Bronchial epithelial cell (primary cell): ENCODE results near the gene DBT. TPM values are rescaled to one million over a fixed set of nuclear protein-coding genes. Genes with fewer than 3 reads are reported as not detected.
"Not testable (repeated sequence)": the region's sequence is repeated elsewhere in the genome, so short reads cannot be mapped to it uniquely, and the experiment has no call there.

Experiments
- DNase-seq: peaks from one replicate; pipeline ENCODE4 v3.0.0-alpha.2; 2010; ENCODE audit warnings: low read depth
- FAIRE-seq: peaks from 2 replicates; lab custom pipeline; 2011; peaks lifted over from hg19 to GRCh38; lab: Jason Lieb, UNC
- H3K27me3 ChIP-seq: 2 replicates; pipeline ENCODE4 v1.5.1; 2011; ENCODE audit warnings: low read length; ENCODE audit not compliant: control insufficient read depth, insufficient read depth
- H3K36me3 ChIP-seq: 2 replicates; pipeline ENCODE4 v1.5.1; 2011; ENCODE audit warnings: low read length; ENCODE audit not compliant: control insufficient read depth, insufficient read depth
- H3K4me3 ChIP-seq: 2 replicates; pipeline ENCODE4 v1.5.1; 2011; ENCODE audit warnings: mild to moderate bottlenecking, low read depth, low read length, control low read depth
- total RNA-seq: library from RNA; depleted of rRNA; stranded (reverse); fragments of >200 nt; gene quantifications from 2 replicates; pipeline ENCODE4 v1.2.1, GENCODE V29; 2014
- TF ChIP-seq, protein P1 (sequence below): IDR thresholded peaks from 2 replicates; pipeline ENCODE4 v1.5.1; 2011; ENCODE audit warnings: mild to moderate bottlenecking, moderate library complexity, low read length, control low read depth, inconsistent platforms; ENCODE audit not compliant: insufficient read depth, severe bottlenecking

The DBT gene
- total RNA-seq, 1 donor from 2014 or later: 3.7 TPM

DNA sequence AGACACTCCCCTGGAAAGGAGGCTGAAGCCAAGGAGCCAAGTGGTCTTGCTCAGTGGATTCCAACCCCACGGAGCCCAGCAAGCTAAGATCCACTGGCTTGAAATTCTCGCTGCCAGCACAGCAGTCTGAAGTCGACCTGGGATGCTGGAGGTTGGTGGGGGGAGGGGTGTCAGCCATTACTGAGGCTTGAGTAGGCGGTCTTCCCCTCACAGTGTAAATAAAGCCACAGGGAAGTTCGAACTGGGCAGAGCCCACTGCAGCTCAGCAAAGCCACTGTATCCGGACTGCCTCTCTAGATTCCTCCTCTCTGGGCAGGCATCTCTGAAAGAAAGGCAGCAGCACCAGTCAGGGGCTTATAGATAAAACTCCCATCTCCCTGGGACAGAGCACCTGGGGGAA, 49.6 kb downstream of the DBT start:
- DNase-seq, H3K36me3 ChIP-seq, FAIRE-seq, H3K27me3 ChIP-seq, H3K4me3 ChIP-seq: not testable (repeated sequence)

DNA sequence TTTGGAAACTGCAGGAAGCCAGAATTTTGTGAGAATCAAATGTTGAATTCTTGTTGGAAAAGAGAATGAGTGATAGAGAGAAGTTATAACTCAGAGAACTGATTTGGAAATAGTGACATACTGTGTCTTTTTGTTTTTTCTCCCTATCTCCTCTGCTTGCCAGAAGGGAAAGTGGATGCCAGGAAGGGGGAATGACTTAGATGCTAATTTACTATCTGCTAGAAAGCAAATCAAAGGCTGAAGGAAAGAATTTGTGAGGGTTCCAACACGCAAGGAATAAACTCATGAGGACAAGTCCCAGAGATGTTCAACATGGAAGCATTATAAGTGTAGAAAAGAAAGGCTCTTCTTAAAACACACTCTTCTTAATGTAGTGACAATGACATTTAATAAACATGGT, 51.0 kb downstream of the DBT start:
- Histone ChIP-seq H3K36me3 (peaks cover 6% of the 10 kb centered on the region), H3K27me3 (no peaks in the 10 kb centered on the region), H3K4me3 (no peak overlapping the region)
- DNase-seq (no peak), FAIRE-seq (no peak)
- TF ChIP-seq, protein P1, sequence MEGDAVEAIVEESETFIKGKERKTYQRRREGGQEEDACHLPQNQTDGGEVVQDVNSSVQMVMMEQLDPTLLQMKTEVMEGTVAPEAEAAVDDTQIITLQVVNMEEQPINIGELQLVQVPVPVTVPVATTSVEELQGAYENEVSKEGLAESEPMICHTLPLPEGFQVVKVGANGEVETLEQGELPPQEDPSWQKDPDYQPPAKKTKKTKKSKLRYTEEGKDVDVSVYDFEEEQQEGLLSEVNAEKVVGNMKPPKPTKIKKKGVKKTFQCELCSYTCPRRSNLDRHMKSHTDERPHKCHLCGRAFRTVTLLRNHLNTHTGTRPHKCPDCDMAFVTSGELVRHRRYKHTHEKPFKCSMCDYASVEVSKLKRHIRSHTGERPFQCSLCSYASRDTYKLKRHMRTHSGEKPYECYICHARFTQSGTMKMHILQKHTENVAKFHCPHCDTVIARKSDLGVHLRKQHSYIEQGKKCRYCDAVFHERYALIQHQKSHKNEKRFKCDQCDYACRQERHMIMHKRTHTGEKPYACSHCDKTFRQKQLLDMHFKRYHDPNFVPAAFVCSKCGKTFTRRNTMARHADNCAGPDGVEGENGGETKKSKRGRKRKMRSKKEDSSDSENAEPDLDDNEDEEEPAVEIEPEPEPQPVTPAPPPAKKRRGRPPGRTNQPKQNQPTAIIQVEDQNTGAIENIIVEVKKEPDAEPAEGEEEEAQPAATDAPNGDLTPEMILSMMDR: no peak

DNA sequence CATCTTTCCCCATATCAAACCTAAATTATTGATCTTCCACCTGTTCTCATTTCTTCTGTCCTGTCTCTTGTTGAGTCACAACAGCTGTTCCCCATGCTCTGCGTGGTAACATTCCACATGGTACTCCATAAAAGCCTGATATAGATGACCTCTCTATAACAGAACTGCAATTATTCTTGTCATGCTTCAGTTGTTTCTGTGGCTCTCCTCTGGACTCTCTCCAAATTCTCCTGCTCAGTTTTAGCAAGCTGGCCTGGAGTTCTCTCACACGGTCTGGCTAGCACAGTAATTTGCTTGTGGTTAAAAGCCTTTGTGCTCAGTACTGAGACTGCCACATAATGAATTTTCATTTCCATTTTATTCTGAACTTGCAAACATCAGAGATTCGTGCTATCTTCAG, 61.0 kb downstream of the DBT start:
- H3K27me3 ChIP-seq: no peaks in the 10 kb centered on the region
- DNase-seq: no peak
- TF ChIP-seq, protein P1: no peak
- no peaks in the 10 kb centered on the region for H3K36me3 ChIP-seq
- H3K4me3 ChIP-seq: no peak overlapping the region
- FAIRE-seq: no peak

DNA sequence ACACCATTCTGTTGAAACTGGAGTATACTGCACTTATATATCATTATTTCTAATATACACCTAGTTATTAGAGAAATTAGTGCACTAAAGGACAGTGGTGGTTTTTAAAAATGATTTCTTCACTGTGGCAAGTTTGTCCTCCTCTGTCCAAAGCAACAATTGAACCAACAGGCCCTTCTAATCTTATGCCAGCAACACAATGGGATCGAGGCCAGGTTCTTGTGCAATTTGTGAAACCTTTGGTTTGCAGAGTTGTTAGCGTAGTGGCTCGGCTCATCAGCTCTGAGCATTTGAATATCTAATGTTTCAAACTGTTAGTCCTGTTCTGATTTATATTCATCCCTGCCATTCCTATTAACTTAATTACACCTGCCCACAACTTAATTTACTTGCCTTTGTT, 61.7 kb downstream of the DBT start:
- FAIRE-seq (no peak), DNase-seq (peak; percentile 5)
- Histone ChIP-seq H3K4me3 (no peak overlapping the region), H3K36me3 (no peaks in the 10 kb centered on the region), H3K27me3 (no peaks in the 10 kb centered on the region)
- TF ChIP-seq, protein P1: no peak

DNA sequence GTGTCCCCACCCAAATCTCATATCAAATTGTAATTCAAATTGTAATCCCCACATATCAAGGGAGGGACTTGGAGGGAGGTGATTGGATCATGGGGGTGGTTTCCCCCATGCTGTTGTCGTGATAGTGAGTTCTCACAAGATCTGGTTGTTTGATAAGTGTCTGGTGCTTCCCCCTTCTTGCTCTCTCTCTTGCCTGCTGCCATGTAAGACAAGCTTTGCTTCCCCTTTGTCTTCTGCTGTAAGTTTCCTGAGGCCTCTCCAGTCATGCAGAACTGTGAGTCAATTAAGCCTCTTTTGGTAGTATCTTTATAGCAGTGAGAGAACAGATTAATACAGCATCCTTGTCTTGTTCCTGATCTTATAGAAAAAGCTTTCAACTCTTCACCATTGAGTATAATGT, 65.1 kb downstream of the DBT start:
- FAIRE-seq (no peak), DNase-seq (no peak)
- no peak overlapping the region for H3K4me3 ChIP-seq
- TF ChIP-seq, protein P1: no peak
- H3K27me3 ChIP-seq: no peaks in the 10 kb centered on the region
- no peaks in the 10 kb centered on the region for H3K36me3 ChIP-seq

DNA sequence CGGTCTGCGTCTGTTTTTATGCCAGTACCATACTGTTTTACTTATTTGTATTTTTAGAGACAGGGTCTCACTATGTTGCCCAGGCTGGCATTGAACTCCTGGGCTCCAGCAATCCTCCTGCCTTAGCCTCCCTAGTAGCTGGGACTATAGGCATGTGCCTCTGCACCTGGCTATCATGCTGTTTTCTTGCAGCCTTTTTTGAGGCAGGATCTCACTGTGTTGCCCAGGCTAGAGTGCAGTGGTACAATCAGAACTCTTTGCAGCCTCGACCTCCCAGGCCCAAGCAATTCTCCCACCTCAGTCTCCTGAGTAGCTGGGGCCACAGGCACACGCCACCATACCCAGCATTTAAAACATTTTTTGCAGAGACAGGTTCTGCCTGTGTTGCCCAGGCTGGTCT, 66.3 kb downstream of the DBT start:
- no peaks in the 10 kb centered on the region for H3K27me3 ChIP-seq
- no peaks in the 10 kb centered on the region for H3K36me3 ChIP-seq
- TF ChIP-seq, protein P1: no peak
- DNase-seq (no peak), FAIRE-seq (no peak)
- H3K4me3 ChIP-seq: no peak overlapping the region
